IMR-90 (cell line): ENCODE data around the gene SMTNL1. TPM values are rescaled to one million over a fixed set of nuclear protein-coding genes. Genes with fewer than 3 reads are reported as not detected.

ENCODE experiments used
- ATAC-seq: fragments of 200-7000 bp; cut with Tn5 transposase; 2 replicates; pipeline ENCODE4 v1.9.1; 2020; ENCODE audit warnings: low read depth, mild to moderate bottlenecking, moderate library complexity
- BruUV-seq: library from RNA; stranded (reverse); fragments of 400-500 nt; replicated peaks from 2 replicates; lab custom pipeline; 2021; lab: Mats Ljungman, UMichigan
- CTCF ChIA-PET: fragments of 300-600 bp; formaldehyde crosslinking; extraction: SDS; loops from one replicate; lab custom pipeline; 2021; ENCODE audit warnings: antibody characterized with exemption; lab: Yijun Ruan, JAX
- POLR2A ChIA-PET: fragments of 300-600 bp; sonication (Branson Sonifier 250); formaldehyde crosslinking; loops from one replicate; lab custom pipeline; 2022; ENCODE audit warnings: antibody characterized with exemption; ENCODE audit not compliant: unreplicated experiment; lab: Charles Lee
- DNase-seq: peaks from one replicate; pipeline ENCODE4 v3.0.0; 2013
- H2AFZ ChIP-seq: replicated peaks from 2 replicates; pipeline ENCODE3; 2013; ENCODE audit warnings: low read length, mild to moderate bottlenecking; ENCODE audit not compliant: poor library complexity
- H2AK5ac ChIP-seq: 2 replicates; pipeline ENCODE4 v1.6.1; 2013; ENCODE audit warnings: low read depth, low read length, inconsistent platforms
- H2AK9ac ChIP-seq: replicated peaks from 2 replicates; pipeline ENCODE3; 2013; ENCODE audit warnings: mild to moderate bottlenecking, low read depth, low read length, moderate library complexity; ENCODE audit not compliant: poor library complexity
- H2BK120ac ChIP-seq: 2 replicates; pipeline ENCODE4 v1.6.1; 2013; ENCODE audit warnings: low read depth, low read length, inconsistent platforms
- H2BK15ac ChIP-seq: 3 replicates; pipeline ENCODE4 v1.6.1; 2013; ENCODE audit warnings: low read depth, low read length, inconsistent platforms
- H2BK20ac ChIP-seq: 2 replicates; pipeline ENCODE4 v1.6.1; 2013; ENCODE audit warnings: low read depth, mild to moderate bottlenecking, inconsistent platforms, low read length, moderate library complexity
- H2BK5ac ChIP-seq: 2 replicates; pipeline ENCODE4 v1.6.1; 2013; ENCODE audit warnings: mild to moderate bottlenecking, low read depth, low read length, inconsistent platforms; ENCODE audit not compliant: poor library complexity, severe bottlenecking
- H3K14ac ChIP-seq: replicated peaks from 2 replicates; pipeline ENCODE4 v1.6.1; 2013; ENCODE audit warnings: low read depth, low read length, inconsistent platforms
- H3K18ac ChIP-seq: 2 replicates; pipeline ENCODE4 v1.6.1; 2013; ENCODE audit warnings: low read depth, low read length, control low read depth
- H3K23ac ChIP-seq: 2 replicates; pipeline ENCODE4 v1.6.1; 2013; ENCODE audit warnings: low read depth, low read length, inconsistent platforms
- H3K27ac ChIP-seq: 2 replicates; pipeline ENCODE4 v1.5.1; 2013; ENCODE audit warnings: mild to moderate bottlenecking, control low read depth, low read length; ENCODE audit not compliant: insufficient read depth
- H3K27me3 ChIP-seq: 2 replicates; pipeline ENCODE4 v1.6.1; 2013; ENCODE audit warnings: low read length; ENCODE audit not compliant: control insufficient read depth, insufficient read depth
- H3K36me3 ChIP-seq: 2 replicates; pipeline ENCODE4 v1.6.1; 2013; ENCODE audit warnings: low read length, mixed read lengths; ENCODE audit not compliant: control insufficient read depth, insufficient read depth
- H3K4ac ChIP-seq: 2 replicates; pipeline ENCODE4 v1.6.1; 2013; ENCODE audit warnings: low read depth, low read length, inconsistent platforms
- H3K4me1 ChIP-seq: 2 replicates; pipeline ENCODE4 v1.6.1; 2013; ENCODE audit warnings: low read length, mixed read lengths; ENCODE audit not compliant: control insufficient read depth, insufficient read depth
- H3K4me2 ChIP-seq: 2 replicates; pipeline ENCODE4 v1.6.1; 2013; ENCODE audit warnings: low read depth, mild to moderate bottlenecking, control low read depth, low read length, moderate library complexity
- H3K4me3 ChIP-seq: 2 replicates; pipeline ENCODE4 v1.5.1; 2013; ENCODE audit warnings: low read depth, mild to moderate bottlenecking, control low read depth, low read length, moderate library complexity; ENCODE audit not compliant: insufficient read depth
- H3K56ac ChIP-seq: 2 replicates; pipeline ENCODE4 v1.6.1; 2013; ENCODE audit warnings: low read length, inconsistent platforms; ENCODE audit not compliant: insufficient read depth; ENCODE audit errors: extremely low read depth
- H3K79me1 ChIP-seq, 2 experiments: 2 replicates each; pipeline ENCODE4 v1.6.1; 2013; ENCODE audit warnings: low read length in 2 of 2, inconsistent platforms in 1 of 2, low read depth in 1 of 2
- H3K9ac ChIP-seq: 2 replicates; pipeline ENCODE4 v1.6.1; 2013; ENCODE audit warnings: low read depth, low read length, control low read depth
- H3K9me1 ChIP-seq: 2 replicates; pipeline ENCODE4 v1.6.1; 2013; ENCODE audit warnings: low read length, inconsistent platforms; ENCODE audit not compliant: insufficient read depth
- H3K9me3 ChIP-seq: 2 replicates; pipeline ENCODE4 v1.6.1; 2013; ENCODE audit warnings: low read length; ENCODE audit not compliant: control insufficient read depth, insufficient read depth
- H4K20me1 ChIP-seq: 2 replicates; pipeline ENCODE4 v1.6.1; 2013; ENCODE audit warnings: low read length, inconsistent platforms; ENCODE audit not compliant: insufficient read depth
- H4K5ac ChIP-seq: 2 replicates; pipeline ENCODE4 v1.6.1; 2013; ENCODE audit warnings: mild to moderate bottlenecking, low read depth, low read length, control low read depth
- H4K8ac ChIP-seq, 2 experiments: 2 replicates each; pipeline ENCODE4 v1.6.1; 2013; ENCODE audit warnings: low read depth in 2 of 2, low read length in 2 of 2, control low read depth in 1 of 2, inconsistent platforms in 1 of 2
- H4K91ac ChIP-seq: 2 replicates; pipeline ENCODE4 v1.6.1; 2013; ENCODE audit warnings: low read depth, low read length, inconsistent platforms; ENCODE audit not compliant: insufficient read depth
- BHLHE40 ChIP-seq: fragments of 150-350 bp; IDR thresholded peaks from 2 replicates; pipeline ENCODE4 v1.6.1; 2016; ENCODE audit warnings: mild to moderate bottlenecking, low read depth, low read length
- CEBPB ChIP-seq: IDR thresholded peaks from 2 replicates; pipeline ENCODE4 v1.6.1; 2012; ENCODE audit warnings: low read depth, low read length, improper control_type of control experiment
- CHD1 ChIP-seq: IDR thresholded peaks from 2 replicates; pipeline ENCODE4 v1.6.1; 2012; ENCODE audit warnings: low read depth, low read length, improper control_type of control experiment
- CTCF ChIP-seq: conservative IDR thresholded peaks from 2 replicates; pipeline ENCODE4 v1.5.1; 2012; ENCODE audit warnings: mild to moderate bottlenecking, low read depth, low read length, improper control_type of control experiment
- ELK1 ChIP-seq: fragments of 150-350 bp; IDR thresholded peaks from 2 replicates; pipeline ENCODE4 v1.6.1; 2016; ENCODE audit warnings: low read depth, mild to moderate bottlenecking, low read length, moderate library complexity, borderline replicate concordance
- FOS ChIP-seq: fragments of 150-350 bp; IDR thresholded peaks from 2 replicates; pipeline ENCODE4 v1.6.1; 2016; ENCODE audit warnings: low read depth, low read length
- MAFK ChIP-seq: IDR thresholded peaks from 2 replicates; pipeline ENCODE4 v1.6.1; 2012; ENCODE audit warnings: low read depth, low read length, improper control_type of control experiment
- MAZ ChIP-seq: IDR thresholded peaks from 2 replicates; pipeline ENCODE4 v1.6.1; 2012; ENCODE audit warnings: low read depth, mild to moderate bottlenecking, low read length, improper control_type of control experiment, moderate library complexity, borderline replicate concordance
- MXI1 ChIP-seq: IDR thresholded peaks from 2 replicates; pipeline ENCODE4 v1.6.1; 2012; ENCODE audit warnings: low read depth, mild to moderate bottlenecking, low read length, moderate library complexity, borderline replicate concordance
- POLR2A ChIP-seq: IDR thresholded peaks from 2 replicates; pipeline ENCODE4 v1.6.1; 2012; ENCODE audit warnings: mild to moderate bottlenecking, low read depth, low read length
- RAD21 ChIP-seq: IDR thresholded peaks from 2 replicates; pipeline ENCODE4 v1.6.1; 2012; ENCODE audit warnings: low read length, improper control_type of control experiment
- RCOR1 ChIP-seq: IDR thresholded peaks from 2 replicates; pipeline ENCODE4 v1.6.1; 2012; ENCODE audit warnings: mild to moderate bottlenecking, low read length, improper control_type of control experiment; ENCODE audit not compliant: insufficient replicate concordance
- RFX5 ChIP-seq: IDR thresholded peaks from 2 replicates; pipeline ENCODE4 v1.8.0; 2012; ENCODE audit warnings: low read depth, mild to moderate bottlenecking, low read length, moderate library complexity
- SMC3 ChIP-seq: fragments of 150-350 bp; IDR thresholded peaks from 2 replicates; pipeline ENCODE4 v1.6.1; 2016; ENCODE audit warnings: low read depth, mild to moderate bottlenecking, antibody characterized with exemption, low read length, moderate library complexity
- USF2 ChIP-seq: fragments of 150-350 bp; IDR thresholded peaks from 2 replicates; pipeline ENCODE4 v1.6.1; 2017; ENCODE audit warnings: mild to moderate bottlenecking, antibody characterized with exemption, low read length, low read depth
- WGBS, 2 experiments: methylation state at CpG; one replicate each; pipeline versions ENCODE4 v1.1.5 to v1.1.7; 2013; ENCODE audit warnings: missing lambda C conversion rate in 2 of 2; ENCODE audit not compliant: insufficient read length in 1 of 2; ENCODE audit errors: extremely low coverage in 2 of 2; 5-methylcytosine and 5-hydroxymethylcytosine counted together
- dilution Hi-C: fragments of 300-500 bp; cut with HindIII; formaldehyde crosslinking; loops from one replicate; pipeline ENCODE4 v1.14.3; 2018; ENCODE audit warnings: low sequenced_read_pairs; ENCODE audit not compliant: unreplicated experiment
- in situ Hi-C: fragments of 300-500 bp; cut with MboI; formaldehyde crosslinking; loops from 3 replicates; pipeline ENCODE4 v1.14.3; 2019; ENCODE audit warnings: low sequenced_read_pairs, inconsistent platforms, mixed read lengths
- intact Hi-C: fragments of 100-400 bp; cut with micrococcal nuclease; formaldehyde crosslinking; loops from 2 replicates; pipeline ENCODE4 v1.10.0; 2022
- polyA plus RNA-seq, 3 experiments: library from polyadenylated mRNA; depleted of rRNA; stranded (reverse); fragments of >200 nt; gene quantifications; 2 replicates each; pipeline ENCODE4 v1.2.3, GENCODE V29; 2012; ENCODE audit warnings: low replicate concordance in 1 of 3
- total RNA-seq: library from RNA; depleted of rRNA; stranded (reverse); fragments of >200 nt; gene quantifications from 2 replicates; pipeline ENCODE4 v1.2.3, GENCODE V29; 2012

The SMTNL1 gene
- total and polyA plus RNA-seq, 2 of the 4 experiments (the other 2 are of a cell fraction), result not detected

GRCh38 chr11:57586711-57587245, 49.4 kb downstream of the SMTNL1 start:
- no peaks in the 10 kb centered on the region for H3K79me1 ChIP-seq
- no peak overlapping the region for H3K18ac ChIP-seq
- no CpG with 5 or more reads among the region's 2 CpGs for WGBS, 2 experiments
- TF ChIP-seq FOS (no peak), POLR2A (no peak), CHD1 (no peak), RCOR1 (no peak), SMC3 (no peak), USF2 (no peak), RFX5 (no peak), BHLHE40 (no peak), ELK1 (no peak), MAFK (no peak), CTCF (no peak), MAZ (no peak), CEBPB (no peak), MXI1 (no peak), RAD21 (no peak)
- no peak for ATAC-seq
- H2BK120ac ChIP-seq, result no peak overlapping the region
- no peak overlapping the region for H2BK15ac ChIP-seq
- no peak overlapping the region for H2BK5ac ChIP-seq
- no peak overlapping the region for H2AK5ac ChIP-seq
- no peak overlapping the region for H3K56ac ChIP-seq
- H4K20me1 ChIP-seq, result no peaks in the 10 kb centered on the region
- no peak overlapping the region for H2AK9ac ChIP-seq
- CTCF ChIA-PET, result no interaction called here
- intact Hi-C loops (no loop called here), dilution Hi-C loops (no loop called here), in situ Hi-C loops (no loop called here)
- no peak overlapping the region for H4K8ac ChIP-seq
- H3K9me1 ChIP-seq, result no peaks in the 10 kb centered on the region
- no peak for DNase-seq
- no peak overlapping the region for H3K27ac ChIP-seq
- no peak overlapping the region for H4K91ac ChIP-seq
- no peak overlapping the region for H3K14ac ChIP-seq
- H3K23ac ChIP-seq, result no peak overlapping the region
- no peak overlapping the region for H2AFZ ChIP-seq
- no peak overlapping the region for H3K9ac ChIP-seq
- no peak overlapping the region for H2BK20ac ChIP-seq
- no peak overlapping the region for H3K4me3 ChIP-seq
- H3K9me3 ChIP-seq, result no peaks in the 10 kb centered on the region
- H3K27me3 ChIP-seq, result peaks cover 15% of the 10 kb centered on the region
- BruUV-seq, result no TSS peak
- H3K4me2 ChIP-seq, result no peak overlapping the region
- H3K4ac ChIP-seq, result no peak overlapping the region
- no peaks in the 10 kb centered on the region for H3K4me1 ChIP-seq
- no peak overlapping the region for H4K5ac ChIP-seq
- no peaks in the 10 kb centered on the region for H3K36me3 ChIP-seq
- POLR2A ChIA-PET, result no interaction called here
